HG03469 (cell line): ENCODE results near the gene PRKAA1.
"Not testable (repeated sequence)": the region's sequence is repeated elsewhere in the genome, so short reads cannot be mapped to it uniquely, and the experiment has no call there.

Source experiments
- ATAC-seq: cut with Tn5 transposase; IDR thresholded peaks from one replicate; pipeline ENCODE4 v1.9.1; 2021; ENCODE audit warnings: mild to moderate bottlenecking, moderate library complexity, moderate number of reproducible peaks; ENCODE audit not compliant: unreplicated experiment

PRKAA1 gene

GRCh38 chr5:40826489-40827187, 28.5 kb upstream of the PRKAA1 start:
- ATAC-seq = no peak

- ATAC-seq = not testable (repeated sequence)
These were observed 27.4 kb upstream of the PRKAA1 start for GRCh38 chr5:40825461-40826043.

DNA sequence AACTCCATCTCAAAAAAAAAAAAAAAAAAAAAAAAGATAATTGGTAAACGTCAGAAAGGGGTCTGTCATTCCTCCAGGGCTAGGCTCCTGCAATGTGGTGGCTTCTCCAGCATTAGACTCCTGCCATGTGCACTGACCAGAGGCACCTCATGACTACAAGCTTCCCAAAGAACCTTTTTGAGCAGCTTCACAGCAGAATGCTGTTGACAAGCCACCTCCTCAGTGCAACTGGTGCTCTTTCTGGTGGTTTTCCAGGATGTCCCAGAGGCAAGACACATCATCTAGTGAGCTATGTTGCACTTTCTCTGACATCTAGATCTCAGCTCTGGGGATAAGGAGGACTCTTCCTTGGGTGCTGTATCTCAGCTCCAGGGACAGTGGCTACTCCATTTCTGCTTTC, 25.3 kb upstream of the PRKAA1 start:
- no peak for ATAC-seq

DNA sequence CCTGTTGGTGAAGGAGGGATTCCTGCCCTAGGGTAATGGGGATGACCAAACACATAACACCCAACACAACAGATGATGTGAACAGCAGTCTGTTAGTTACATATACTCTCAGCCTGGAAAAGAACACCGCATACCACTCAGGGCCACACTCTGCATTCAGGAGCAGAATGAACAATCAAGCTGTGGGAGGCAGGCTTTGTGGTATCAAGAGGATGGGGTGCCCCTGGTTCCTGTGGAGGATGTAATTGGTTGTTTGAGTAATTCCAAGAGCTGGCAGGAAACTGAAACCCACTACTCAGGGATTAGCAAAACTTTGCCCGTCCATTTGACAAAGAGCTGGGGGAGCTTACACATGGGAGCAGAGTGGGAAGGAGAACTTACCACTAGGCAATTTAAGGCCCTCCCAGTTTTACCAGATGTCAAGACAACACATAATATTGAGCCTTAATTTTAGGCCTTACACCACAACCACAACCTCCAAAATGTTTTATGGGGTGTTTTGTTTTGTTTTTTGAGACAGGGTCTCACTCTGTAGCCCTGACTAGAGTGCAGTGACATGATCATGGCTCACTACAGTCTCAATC, 15.6 kb upstream of the PRKAA1 start:
- ATAC-seq = no peak

DNA sequence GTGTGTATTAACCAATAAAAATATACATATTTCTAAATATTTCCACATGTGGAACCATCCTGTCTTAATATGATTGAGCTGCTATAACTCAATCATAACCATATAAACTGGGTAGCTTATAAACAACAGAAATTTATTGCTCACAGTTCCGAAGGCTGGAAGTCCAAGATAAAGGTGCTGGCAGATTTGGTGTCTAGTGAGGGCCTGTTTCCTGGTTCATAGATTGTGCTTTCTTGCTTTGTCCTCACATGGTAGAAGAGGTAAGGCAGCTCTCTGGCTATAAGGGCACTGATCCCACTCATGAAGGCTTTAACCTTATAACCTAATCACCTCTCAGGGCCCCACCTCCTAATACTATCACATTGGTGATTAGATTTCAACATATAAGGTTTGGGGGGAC, 14.0 kb upstream of the PRKAA1 start:
- no peak for ATAC-seq

DNA sequence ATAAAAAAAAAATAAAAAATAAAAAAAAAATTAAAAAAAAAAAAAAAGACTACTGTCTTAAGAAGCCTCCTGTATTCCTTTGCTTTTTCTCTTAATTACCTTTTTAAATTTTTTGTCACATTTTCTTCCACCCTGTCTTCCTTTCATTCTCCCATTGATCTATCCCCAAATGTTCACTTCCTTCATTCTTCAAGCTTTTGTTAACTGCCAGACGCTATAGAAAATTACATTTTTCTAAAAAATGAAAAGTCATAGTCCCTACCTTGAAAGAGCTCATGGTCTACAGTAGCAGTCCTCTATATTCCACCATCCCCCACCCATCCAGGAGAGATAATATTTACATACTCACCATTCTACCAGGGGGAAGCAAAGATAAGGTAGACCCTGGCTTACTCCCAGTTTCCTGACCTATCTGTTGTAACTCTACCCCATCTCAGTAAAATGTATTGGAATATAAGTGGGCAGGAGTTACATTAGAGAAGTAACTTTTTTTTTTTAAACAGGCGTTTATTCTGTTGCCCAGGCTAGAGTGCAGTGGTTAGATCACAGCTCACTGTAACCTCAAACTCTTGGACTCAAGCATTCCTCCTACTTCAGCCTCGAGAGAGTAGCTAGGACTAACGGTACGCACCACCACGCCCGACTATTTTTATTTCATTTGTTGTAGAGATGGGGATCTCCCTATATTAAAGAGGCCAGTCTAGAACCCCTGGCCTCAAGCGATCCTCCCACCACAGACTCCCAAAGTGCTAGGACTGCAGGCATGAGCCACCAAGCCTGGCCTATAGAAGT, 3.8 kb upstream of the PRKAA1 start:
- ATAC-seq = no peak

DNA sequence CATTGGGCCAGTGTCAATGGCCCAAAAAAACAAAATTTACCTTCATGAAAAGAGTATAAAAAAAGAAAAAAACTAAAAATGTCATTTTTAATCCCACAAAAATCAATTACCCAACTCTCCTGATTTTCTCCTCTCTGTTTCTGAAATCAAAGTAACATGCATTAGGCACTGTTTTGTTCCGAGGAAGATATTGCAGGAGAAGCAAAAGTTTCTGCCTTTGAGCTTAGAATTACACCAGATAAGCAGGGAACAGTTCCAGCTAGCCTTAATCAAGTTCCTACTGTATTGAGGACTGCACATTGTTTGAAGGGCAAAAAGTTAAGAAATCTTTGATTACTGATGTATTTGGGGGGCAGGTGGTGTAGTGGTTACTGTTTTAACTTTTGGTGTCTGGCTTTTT, 1.1 kb upstream of the PRKAA1 start:
- no peak for ATAC-seq

DNA sequence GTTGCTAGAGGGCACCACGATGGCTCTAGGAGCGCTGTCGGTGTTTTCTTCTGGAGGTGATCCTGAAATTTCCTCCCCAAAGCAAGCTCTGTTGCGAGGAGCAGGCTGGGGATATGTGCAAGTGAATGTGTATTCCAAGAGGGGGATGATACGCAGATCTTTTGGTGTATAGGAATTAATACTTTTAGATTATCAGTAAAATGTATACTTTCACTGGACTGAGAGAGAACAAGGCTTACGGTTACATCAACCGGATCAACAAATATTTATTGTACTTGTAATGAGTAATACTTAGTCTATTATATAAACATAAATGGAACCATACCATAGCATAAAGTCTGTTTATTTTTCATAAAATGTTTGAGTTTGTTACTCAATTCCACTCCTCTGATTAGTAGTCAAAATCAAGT, 632 bp upstream of the PRKAA1 start:
- ATAC-seq = no peak

- ATAC-seq = peak; percentile 15
These were observed 732 bp downstream of the PRKAA1 start for GRCh38 chr5:40797273-40798011.

GRCh38 chr5:40796487-40796889, 1.7 kb downstream of the PRKAA1 start:
- ATAC-seq = no peak

DNA sequence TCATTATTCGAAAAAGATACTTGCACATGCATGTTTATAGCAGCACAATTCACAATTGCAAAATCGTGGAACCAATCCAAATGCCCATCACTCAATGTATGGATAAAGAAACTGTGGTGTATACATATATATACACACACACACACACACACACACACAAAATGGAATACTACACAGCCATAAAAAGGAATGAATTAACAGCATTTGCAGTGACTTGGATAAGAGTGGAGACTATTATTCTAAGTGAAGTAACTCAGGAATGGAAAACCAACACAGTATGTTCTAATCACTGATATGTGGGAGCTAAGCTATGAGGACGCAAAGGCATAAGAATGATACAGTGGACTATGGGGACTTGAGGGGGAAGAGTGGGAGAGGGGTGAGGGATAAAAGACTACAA, 3.3 kb downstream of the PRKAA1 start:
- not testable (repeated sequence) for ATAC-seq

DNA sequence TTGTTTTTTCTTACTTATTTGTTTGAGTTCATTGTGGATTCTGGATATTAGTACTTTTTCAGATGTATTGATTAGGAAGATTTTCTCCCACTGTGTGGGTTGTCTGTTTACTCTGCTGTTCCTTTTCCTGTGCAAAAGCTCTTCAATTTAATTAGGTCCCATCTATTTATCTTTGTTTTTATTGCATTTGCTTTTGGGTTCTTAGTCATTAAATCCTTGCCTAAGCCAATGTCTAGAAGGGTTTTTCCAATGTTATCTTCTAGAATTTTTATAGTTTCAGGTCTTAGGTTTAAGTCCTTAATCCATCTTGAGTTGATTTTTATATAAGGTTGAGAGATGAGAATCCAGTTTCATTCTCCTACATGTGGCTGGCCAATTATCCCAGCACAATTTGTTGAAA, 3.8 kb downstream of the PRKAA1 start:
- ATAC-seq = not testable (repeated sequence)

- ATAC-seq = not testable (repeated sequence)
These were observed 5.5 kb downstream of the PRKAA1 start for GRCh38 chr5:40792691-40793090.

DNA sequence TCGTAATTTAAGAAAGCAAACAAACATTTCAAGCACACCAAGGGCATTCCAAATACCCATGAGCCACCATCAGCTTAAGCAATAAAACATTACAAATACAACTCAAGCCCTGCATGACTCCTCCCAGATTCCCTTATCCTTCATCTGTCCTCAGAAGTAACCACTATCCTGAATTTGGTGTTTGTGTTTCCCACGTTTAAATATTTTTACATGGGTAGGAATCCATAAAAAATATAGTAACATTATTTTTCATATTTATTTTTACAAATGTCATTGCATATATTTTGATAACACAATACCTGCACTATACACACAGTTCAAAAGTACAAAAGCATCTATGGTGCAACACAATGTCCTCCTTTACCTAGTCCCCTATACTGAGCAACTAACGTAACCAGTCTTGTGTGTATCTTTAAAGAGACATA, 6.4 kb downstream of the PRKAA1 start:
- no peak for ATAC-seq

DNA sequence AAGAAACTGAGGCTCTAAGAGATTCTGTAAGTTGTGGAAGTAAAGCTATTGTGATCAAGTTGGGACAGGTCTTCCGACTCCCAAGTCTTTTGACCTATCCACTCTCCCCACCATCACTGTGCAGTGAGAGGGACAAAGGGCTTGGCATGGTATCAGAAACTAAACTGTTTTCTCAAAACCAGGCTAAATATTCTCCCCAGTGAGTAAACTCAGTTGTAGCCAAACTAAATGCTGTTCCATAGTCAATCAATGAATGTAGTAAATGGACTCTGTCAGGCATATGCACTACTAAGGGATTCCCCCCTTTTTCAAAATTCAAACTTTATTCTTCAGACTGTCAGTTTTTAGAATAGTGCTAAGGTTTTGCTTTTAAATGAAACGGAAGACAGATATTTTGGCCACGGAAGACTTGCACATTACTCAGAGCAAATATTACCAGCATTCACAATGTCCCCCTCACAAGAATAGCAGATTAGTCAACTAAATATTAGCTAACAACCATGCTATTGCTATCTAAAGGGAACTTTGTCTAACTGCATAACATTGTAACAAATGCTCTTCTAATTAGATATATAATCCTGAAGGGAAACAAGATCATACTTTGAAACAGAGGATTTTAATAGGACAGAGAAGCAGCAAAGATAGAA, 7.1 kb downstream of the PRKAA1 start:
- no peak for ATAC-seq

GRCh38 chr5:40788941-40789340, 9.2 kb downstream of the PRKAA1 start:
- ATAC-seq = not testable (repeated sequence)

DNA sequence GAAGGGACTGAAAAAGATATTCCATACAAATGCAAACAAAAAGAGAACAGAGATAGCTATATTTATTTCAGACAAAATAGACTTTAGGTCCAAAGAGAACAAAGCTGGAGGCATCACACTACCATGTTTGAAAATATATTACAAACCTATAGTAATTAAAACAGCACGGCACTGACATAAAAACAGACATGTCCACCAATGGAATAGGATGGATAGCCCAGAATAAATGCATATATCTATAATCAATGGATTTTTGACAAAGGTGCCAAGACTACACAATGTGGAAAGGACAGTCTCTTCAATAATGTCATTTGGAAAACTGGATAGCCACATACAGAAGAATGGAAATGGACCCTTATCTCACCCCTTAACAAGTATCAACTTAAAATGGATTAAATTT, 10.2 kb downstream of the PRKAA1 start:
- no peak for ATAC-seq

- not testable (repeated sequence) for ATAC-seq
These were observed 11.5 kb downstream of the PRKAA1 start for GRCh38 chr5:40786664-40787063.

DNA sequence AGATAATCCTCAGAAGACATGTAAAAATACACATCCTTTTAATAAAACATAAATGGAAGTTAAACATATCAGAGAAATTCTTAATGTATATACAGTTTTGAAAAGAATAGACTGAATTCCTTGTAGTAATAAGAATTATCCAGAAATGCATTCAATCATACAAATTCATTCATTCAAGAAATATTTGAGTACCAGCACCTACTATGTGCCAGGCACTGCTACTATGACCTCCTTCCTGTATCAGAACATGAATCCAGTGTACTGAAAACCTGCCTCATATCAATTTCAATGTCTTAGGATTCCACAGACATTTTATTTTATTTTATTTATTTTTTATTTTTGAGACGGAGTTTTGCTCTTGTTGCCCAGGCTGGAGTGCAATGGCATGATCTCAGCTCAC, 13.3 kb downstream of the PRKAA1 start:
- no peak for ATAC-seq

DNA sequence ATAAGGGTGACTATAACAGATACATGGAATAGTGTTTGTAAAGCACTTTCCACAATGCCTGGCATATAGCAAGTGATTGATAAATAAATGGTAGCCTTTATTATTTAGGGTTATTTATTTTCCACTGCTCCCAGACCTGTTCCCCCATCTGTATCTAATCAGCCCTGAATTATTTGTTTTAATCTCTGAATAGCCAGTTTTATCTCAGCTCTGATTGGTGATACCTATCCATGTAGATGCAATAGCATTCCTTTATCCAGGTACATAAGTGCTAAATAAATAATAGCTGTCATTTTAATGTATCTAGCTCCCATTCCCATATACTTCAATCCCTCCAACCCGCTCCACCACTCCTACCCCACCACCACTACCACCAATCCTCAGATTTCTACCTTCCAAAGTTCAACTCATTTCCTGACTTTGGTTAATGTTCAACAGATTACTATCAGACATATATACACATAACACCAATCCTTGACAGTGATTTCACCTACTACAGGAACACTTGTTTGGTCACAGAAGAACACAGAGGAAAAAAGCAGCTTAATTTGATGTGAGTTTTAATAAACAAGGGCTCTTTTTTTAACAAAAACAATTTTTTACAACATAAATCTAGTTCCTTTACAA, 14.0 kb downstream of the PRKAA1 start:
- no peak for ATAC-seq
